T-helper 17 cell (primary cell): ENCODE results near the gene ACOXL. TPM values are rescaled to one million over a fixed set of nuclear protein-coding genes. Genes with fewer than 3 reads are reported as not detected.

Experiments used
- ATAC-seq: fragments of 150-1000 bp; cut with Tn5 transposase; 2 replicates; pipeline ENCODE4 v1.10.0; 2021; ENCODE audit warnings: mild to moderate bottlenecking, moderate library complexity
- DNase-seq, 3 donors: peaks; one replicate each; pipeline versions ENCODE4 v3.0.0 to v3.0.0-alpha.2; 2020 to 2021
- H3K9me3 ChIP-seq: one replicate; pipeline ENCODE4 v1.7.0; 2013; ENCODE audit warnings: low read length, mild to moderate bottlenecking; ENCODE audit not compliant: control insufficient read depth, poor library complexity, severe bottlenecking
- H3K27ac Mint-ChIP-seq: one replicate; pipeline ENCODE4 v1.8.0; 2022; ENCODE audit warnings: mild to moderate bottlenecking, moderate library complexity, mixed read lengths
- H3K27me3 Mint-ChIP-seq: one replicate; pipeline ENCODE4 v1.8.0; 2022; ENCODE audit warnings: mixed read lengths
- H3K36me3 Mint-ChIP-seq: one replicate; pipeline ENCODE4 v1.8.0; 2022; ENCODE audit warnings: low read depth, mixed read lengths
- H3K4me1 Mint-ChIP-seq: one replicate; pipeline ENCODE4 v1.8.0; 2022; ENCODE audit warnings: mild to moderate bottlenecking, mixed read lengths
- H3K4me3 Mint-ChIP-seq: one replicate; pipeline ENCODE4 v1.8.0; 2022; ENCODE audit warnings: mild to moderate bottlenecking, moderate library complexity, mixed read lengths
- total RNA-seq, 4 donors: library from RNA in 2 of 4; stranded (reverse) in 2 of 4; gene quantifications; one replicate each; pipeline ENCODE4 v1.2.3 and lab custom pipeline; 2022 to 2026

The ACOXL gene
- total RNA-seq, 2 donors from 2014 or later = not detected

DNA sequence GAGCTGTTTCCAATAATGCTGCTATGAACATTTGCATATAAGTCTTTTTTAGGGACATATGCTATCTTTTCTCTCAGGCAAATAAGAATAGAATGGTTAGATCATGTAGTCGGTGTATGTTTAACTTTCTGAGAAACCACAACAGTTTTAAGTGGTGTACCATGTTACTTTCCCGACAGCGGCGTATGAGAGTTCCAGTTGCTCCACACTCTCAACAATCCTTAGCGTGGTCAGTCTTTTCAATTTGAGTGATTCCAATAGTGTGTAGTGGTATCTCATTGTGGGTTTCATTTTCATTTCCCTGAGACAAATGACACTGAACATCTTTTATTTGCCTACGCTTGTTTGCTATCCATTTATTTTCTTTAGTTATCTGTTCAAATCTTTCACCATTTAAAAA is 149.5 kb downstream of the ACOXL start:
- DNase-seq = no peak
- H3K9me3 ChIP-seq = no peaks in the 10 kb centered on the region
- no peak overlapping the region for H3K27ac Mint-ChIP-seq
- H3K4me1 Mint-ChIP-seq = no peaks in the 10 kb centered on the region
- H3K36me3 Mint-ChIP-seq = no peaks in the 10 kb centered on the region
- ATAC-seq = no peak
- peaks cover 24% of the 10 kb centered on the region for H3K27me3 Mint-ChIP-seq
- H3K4me3 Mint-ChIP-seq = no peak overlapping the region

DNA sequence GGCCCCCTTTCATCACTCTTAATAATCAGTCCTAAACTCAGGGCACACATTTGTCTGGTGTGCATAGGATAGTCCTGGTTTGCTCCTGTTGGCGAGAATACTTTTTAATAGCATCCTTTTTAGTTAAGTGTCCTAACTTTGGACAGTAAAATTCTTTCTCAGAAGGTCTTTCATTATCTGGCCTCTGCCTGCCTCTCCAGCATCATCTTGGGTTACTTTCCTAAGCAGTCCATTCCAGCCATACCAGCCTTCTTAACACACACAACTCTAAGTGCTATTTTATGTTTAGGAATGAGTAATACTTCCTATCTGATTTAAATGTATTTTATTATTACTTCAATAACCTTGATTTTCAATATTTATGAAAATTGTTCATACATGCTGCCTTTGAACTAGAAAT is 151.0 kb downstream of the ACOXL start:
- H3K27ac Mint-ChIP-seq = no peak overlapping the region
- H3K36me3 Mint-ChIP-seq = no peaks in the 10 kb centered on the region
- no peaks in the 10 kb centered on the region for H3K4me1 Mint-ChIP-seq
- H3K27me3 Mint-ChIP-seq = peaks cover 13% of the 10 kb centered on the region
- no peaks in the 10 kb centered on the region for H3K9me3 ChIP-seq
- ATAC-seq (no peak), DNase-seq (no peak)
- no peak overlapping the region for H3K4me3 Mint-ChIP-seq

DNA sequence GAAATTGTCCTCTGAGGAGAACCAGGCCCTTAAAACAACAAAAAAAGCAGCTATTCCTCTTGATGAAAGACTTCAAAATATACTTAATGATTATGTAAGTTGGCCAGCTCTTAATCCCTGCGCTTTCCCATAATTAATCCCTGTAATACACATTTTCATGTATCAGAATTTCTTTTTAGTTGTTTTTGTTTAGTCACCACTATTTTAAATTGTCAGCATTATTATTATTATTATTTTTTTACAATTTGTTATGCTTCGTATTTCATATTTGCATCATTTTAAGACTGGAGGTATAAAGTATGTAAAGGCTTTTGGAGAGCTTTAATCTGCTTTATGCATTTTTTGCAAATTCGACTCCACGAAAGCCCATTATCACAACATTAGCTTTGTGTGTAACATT is 152.9 kb downstream of the ACOXL start:
- H3K27me3 Mint-ChIP-seq = peaks cover 4% of the 10 kb centered on the region
- H3K27ac Mint-ChIP-seq = no peak overlapping the region
- H3K36me3 Mint-ChIP-seq = no peaks in the 10 kb centered on the region
- DNase-seq (no peak), ATAC-seq (no peak)
- H3K4me1 Mint-ChIP-seq = no peaks in the 10 kb centered on the region
- H3K9me3 ChIP-seq = no peaks in the 10 kb centered on the region
- H3K4me3 Mint-ChIP-seq = no peak overlapping the region

DNA sequence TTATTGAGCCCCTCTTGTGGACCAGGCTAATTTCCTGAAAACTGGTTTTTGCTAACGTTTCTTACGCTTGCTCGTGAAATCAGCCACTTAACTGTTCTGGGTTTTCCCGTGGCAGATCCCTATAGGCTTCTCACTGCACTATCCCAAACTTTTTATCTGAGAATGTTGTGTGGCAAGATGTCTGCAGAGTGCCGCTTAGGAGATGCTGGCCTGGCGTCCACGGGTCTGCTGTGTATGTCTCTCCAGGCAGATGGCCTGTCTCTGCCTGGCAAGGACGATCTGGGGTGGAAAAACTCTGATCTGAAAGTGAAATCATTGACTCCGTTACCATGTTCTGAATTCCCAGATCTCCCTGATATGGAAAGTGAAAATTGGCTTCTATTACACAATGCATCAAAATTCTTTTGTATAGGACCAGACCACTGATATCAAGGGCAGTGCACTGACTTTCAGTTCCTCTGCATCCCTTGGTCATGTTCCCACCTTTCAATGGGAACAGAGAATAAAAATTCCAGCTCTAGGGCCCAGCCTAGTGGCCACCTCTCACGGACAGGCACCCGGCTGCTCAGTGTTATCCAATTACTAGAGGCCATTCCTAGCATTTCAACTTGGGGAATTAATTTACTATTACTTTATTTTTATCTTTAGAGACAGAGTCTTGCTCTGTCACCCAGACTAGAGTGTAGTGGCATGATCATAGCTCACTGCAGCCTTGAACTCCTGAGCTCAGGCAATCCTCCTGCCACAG is 154.6 kb downstream of the ACOXL start:
- no peak overlapping the region for H3K27ac Mint-ChIP-seq
- H3K36me3 Mint-ChIP-seq = no peaks in the 10 kb centered on the region
- peaks cover 10% of the 10 kb centered on the region for H3K27me3 Mint-ChIP-seq
- no peaks in the 10 kb centered on the region for H3K4me1 Mint-ChIP-seq
- no peaks in the 10 kb centered on the region for H3K9me3 ChIP-seq
- ATAC-seq = no peak
- DNase-seq = no peak
- no peak overlapping the region for H3K4me3 Mint-ChIP-seq

DNA sequence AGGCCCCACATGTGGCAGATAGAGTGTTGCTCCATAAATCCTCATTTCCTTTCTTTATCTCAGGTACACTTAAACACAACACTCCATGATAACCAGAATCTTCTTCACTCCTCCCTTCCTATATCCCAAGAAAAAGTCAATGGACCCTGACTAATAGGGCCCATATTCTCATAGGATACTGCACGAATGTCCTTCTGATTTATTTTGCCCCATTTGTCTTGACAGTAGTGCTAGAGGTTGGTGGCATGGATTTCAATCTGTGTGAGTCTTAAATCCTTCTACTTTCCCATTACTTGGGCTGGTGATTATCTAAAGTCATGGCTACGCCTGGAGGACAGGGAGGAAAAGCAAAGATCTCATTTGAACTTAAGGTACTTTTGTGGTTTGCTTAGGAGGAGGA is 156.0 kb downstream of the ACOXL start:
- H3K27ac Mint-ChIP-seq = no peak overlapping the region
- no peak overlapping the region for H3K4me3 Mint-ChIP-seq
- ATAC-seq (no peak), DNase-seq (no peak)
- no peaks in the 10 kb centered on the region for H3K4me1 Mint-ChIP-seq
- H3K36me3 Mint-ChIP-seq = no peaks in the 10 kb centered on the region
- peaks cover 4% of the 10 kb centered on the region for H3K9me3 ChIP-seq
- H3K27me3 Mint-ChIP-seq = peaks cover 17% of the 10 kb centered on the region

DNA sequence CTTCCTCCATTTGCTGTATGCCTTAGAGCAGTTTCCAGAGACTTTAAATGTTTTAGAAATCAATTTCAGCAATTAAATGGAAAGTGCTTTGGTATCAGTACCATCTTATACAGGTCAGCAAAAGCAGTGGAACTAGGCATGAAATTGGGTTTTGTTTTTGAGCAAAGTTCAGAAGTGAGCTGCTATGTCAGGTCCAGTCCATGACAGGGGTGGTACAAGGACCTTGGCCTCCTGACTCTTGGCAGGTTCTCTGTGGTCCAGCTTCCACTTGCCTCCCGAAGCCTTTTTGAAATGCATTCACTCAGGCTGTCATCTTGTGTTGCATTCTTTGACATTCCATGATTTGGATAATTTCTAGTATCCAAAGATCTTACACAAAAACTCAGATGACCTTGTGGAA is 159.3 kb downstream of the ACOXL start:
- no peaks in the 10 kb centered on the region for H3K4me1 Mint-ChIP-seq
- ATAC-seq = no peak
- no peak for DNase-seq
- H3K4me3 Mint-ChIP-seq = no peak overlapping the region
- no peak overlapping the region for H3K27ac Mint-ChIP-seq
- H3K36me3 Mint-ChIP-seq = peaks cover 2% of the 10 kb centered on the region
- peaks cover 5% of the 10 kb centered on the region for H3K9me3 ChIP-seq
- peaks cover 36% of the 10 kb centered on the region for H3K27me3 Mint-ChIP-seq

DNA sequence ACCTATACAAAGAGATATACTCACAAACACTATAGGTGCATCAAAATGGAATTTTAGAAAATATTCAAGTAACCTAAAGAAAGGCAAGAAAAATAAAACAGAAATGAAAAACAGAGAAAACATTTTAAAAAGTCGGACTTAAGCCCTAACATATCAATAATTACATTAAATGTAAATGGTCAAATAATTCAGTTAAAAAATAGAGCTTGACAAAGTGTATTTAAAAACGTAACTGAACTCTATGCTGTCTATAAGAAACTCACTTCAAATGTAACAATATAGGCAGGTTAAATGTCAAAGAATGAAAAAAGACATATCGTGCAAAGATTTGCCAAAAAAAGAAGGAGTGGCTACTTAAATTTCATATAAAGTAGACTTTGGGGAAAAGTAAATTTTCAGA is 163.9 kb downstream of the ACOXL start:
- peaks cover 8% of the 10 kb centered on the region for H3K9me3 ChIP-seq
- ATAC-seq (no peak), DNase-seq (no peak)
- H3K27me3 Mint-ChIP-seq = peaks cover 52% of the 10 kb centered on the region
- H3K4me3 Mint-ChIP-seq = no peak overlapping the region
- no peak overlapping the region for H3K27ac Mint-ChIP-seq
- no peaks in the 10 kb centered on the region for H3K4me1 Mint-ChIP-seq
- H3K36me3 Mint-ChIP-seq = peaks cover 5% of the 10 kb centered on the region

DNA sequence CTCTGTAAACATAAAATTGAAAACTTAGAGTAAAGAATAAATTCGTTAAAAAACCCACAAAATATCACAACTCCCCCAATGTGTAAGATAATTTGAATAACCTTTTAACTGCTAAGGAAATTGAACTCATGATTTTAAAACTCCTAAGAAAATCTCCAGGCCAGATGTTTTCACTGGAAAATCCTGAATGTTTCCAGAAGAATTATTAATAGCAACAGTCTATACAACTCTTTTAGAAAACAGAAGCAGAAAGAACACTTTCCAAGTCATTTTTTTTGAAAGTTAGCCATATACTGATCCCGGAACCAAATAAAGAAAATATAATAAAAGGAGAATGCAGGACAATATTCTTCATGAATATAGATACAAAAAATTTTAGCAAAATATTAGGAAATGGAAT is 165.6 kb downstream of the ACOXL start:
- peaks cover 51% of the 10 kb centered on the region for H3K27me3 Mint-ChIP-seq
- DNase-seq (no peak), ATAC-seq (no peak)
- no peaks in the 10 kb centered on the region for H3K4me1 Mint-ChIP-seq
- peaks cover 6% of the 10 kb centered on the region for H3K36me3 Mint-ChIP-seq
- H3K9me3 ChIP-seq = peaks cover 4% of the 10 kb centered on the region
- H3K4me3 Mint-ChIP-seq = no peak overlapping the region
- H3K27ac Mint-ChIP-seq = no peak overlapping the region

DNA sequence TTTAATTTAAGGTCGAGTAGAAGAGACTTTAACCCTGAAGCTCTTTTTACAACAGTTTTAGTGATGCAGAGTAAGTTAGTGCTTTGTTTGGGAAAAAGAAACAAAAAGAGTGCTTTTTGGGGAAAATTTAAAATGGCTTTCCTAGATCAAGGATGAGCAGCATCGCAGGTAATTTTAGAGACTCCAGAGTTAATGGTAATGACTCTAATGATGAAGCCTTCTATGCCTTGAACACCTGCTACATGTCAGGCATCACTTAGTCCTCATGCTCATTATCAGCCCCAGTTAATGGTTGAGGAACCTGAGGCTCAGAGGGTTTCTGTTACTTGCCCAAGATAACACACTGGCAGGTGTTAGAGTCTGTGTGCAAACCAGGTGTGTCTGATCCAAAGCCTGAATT is 167.8 kb downstream of the ACOXL start:
- ATAC-seq (no peak), DNase-seq (no peak)
- peaks cover 4% of the 10 kb centered on the region for H3K9me3 ChIP-seq
- no peak overlapping the region for H3K27ac Mint-ChIP-seq
- H3K36me3 Mint-ChIP-seq = peaks cover 6% of the 10 kb centered on the region
- H3K4me3 Mint-ChIP-seq = no peak overlapping the region
- peaks cover 38% of the 10 kb centered on the region for H3K27me3 Mint-ChIP-seq
- no peaks in the 10 kb centered on the region for H3K4me1 Mint-ChIP-seq

DNA sequence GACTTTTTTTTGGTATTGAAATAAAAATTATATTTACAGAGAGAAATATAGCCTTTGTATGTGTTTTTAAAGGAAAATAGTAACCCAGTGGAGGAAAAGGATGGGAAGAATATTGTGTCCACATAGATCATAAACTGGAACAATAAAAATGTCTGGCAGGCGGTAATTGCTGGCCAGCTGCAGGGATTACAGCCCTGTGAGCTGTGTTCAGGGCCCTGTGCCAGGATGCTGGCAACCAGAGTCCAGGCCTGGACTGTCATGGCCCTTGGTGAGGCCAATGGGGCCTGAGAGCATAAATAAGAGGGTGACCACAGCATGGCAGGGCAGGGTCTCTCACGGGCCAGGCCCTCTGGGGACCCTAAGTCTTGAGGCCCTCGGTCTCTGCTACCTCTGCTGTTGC is 171.2 kb downstream of the ACOXL start:
- no peak overlapping the region for H3K27ac Mint-ChIP-seq
- ATAC-seq (no peak), DNase-seq (no peak)
- peaks cover 21% of the 10 kb centered on the region for H3K27me3 Mint-ChIP-seq
- H3K9me3 ChIP-seq = no peaks in the 10 kb centered on the region
- no peak overlapping the region for H3K4me3 Mint-ChIP-seq
- no peaks in the 10 kb centered on the region for H3K4me1 Mint-ChIP-seq
- peaks cover 2% of the 10 kb centered on the region for H3K36me3 Mint-ChIP-seq

DNA sequence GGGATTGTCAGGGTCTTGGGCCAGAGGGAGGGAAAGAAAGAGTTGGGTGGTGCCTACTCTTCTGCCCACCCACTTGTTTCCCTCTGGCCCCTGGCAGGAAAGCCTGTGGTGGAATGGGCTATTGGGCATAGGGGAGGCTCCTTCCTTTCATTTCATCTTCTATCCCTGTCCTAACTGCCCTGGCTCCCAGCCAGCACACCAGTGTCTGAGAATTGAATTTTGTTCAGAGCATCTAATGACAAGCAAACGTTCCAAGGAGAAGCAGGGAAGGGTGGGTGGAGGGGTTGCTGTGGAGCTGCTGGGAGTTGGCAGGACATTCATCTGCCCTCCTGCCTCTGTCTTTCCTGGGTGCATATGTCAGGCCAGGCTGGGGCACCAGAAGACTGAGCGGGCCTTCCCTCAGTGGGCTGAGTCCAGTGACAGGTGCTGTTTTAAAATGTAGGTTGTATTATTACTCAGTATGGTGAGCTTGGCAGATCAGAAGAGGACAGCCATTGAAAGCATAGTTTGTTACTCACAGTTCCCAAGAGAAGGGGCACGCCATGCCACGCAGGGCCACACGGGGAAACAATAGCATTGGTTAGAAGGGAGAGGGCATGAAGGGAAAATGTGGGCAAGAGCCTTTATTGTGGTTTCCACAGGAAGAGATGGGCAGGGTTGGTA is 171.9 kb downstream of the ACOXL start:
- no peaks in the 10 kb centered on the region for H3K9me3 ChIP-seq
- ATAC-seq = no peak
- H3K4me3 Mint-ChIP-seq = no peak overlapping the region
- H3K4me1 Mint-ChIP-seq = no peaks in the 10 kb centered on the region
- peaks cover 2% of the 10 kb centered on the region for H3K36me3 Mint-ChIP-seq
- no peak overlapping the region for H3K27ac Mint-ChIP-seq
- peaks cover 18% of the 10 kb centered on the region for H3K27me3 Mint-ChIP-seq
- no peak for DNase-seq

DNA sequence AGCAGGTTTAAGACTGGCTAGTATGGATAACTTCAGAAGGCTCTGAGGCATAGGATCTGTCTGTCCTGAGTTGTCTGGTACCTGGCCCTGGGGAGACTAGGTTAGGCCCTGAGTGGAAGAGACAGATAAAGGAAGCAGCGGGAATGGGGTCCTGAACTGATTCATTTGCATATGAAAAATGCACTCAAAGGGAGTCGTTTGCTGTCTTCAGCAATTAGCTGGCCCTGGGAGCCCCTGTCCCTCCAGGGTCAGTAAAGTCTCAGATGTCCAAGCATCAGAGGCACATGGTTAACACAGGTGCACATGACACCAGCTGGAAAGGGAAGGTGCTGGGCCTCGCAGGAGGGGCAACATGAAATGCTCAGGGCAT is 172.4 kb downstream of the ACOXL start:
- ATAC-seq (no peak), DNase-seq (no peak)
- H3K4me3 Mint-ChIP-seq = no peak overlapping the region
- peaks cover 16% of the 10 kb centered on the region for H3K27me3 Mint-ChIP-seq
- peaks cover 2% of the 10 kb centered on the region for H3K36me3 Mint-ChIP-seq
- H3K4me1 Mint-ChIP-seq = no peaks in the 10 kb centered on the region
- H3K9me3 ChIP-seq = no peaks in the 10 kb centered on the region
- no peak overlapping the region for H3K27ac Mint-ChIP-seq

DNA sequence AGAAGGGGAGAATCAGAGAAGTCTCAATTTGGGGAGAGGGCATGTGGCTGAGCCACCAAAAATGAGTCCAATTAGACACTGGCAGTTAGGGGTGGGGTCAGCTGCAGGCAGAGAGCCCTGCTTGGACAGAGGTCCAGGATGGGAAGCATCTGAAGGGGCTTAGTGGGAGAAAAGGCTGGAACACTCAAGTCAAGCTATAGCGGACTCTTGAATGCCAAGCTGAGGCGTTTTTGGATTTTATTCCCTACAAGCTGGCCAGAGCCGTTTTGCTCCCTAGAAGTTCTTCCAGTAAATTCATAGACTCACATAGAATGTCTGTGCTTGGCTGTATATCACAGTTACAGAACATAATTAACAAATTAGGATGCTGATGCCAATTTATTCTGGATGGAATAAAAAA is 172.8 kb downstream of the ACOXL start:
- Mint-ChIP-seq H3K27ac (no peak overlapping the region), H3K4me3 (no peak overlapping the region), H3K4me1 (no peaks in the 10 kb centered on the region), H3K27me3 (peaks cover 16% of the 10 kb centered on the region), H3K36me3 (peaks cover 2% of the 10 kb centered on the region)
- no peaks in the 10 kb centered on the region for H3K9me3 ChIP-seq
- DNase-seq (no peak), ATAC-seq (no peak)
